ENCODE measurements around the gene SNRPN.
"Not testable (repeated sequence)": the region's sequence is repeated elsewhere in the genome, so short reads cannot be mapped to it uniquely, and the experiment has no call there.

SNRPN gene

GRCh38 chr15:24971052-24971451 is 16.3 kb downstream of the SNRPN start:
- H3K36me3 ChIP-seq (ENCODE audit: control insufficient read depth, low read length) = peaks cover 16% of the 10 kb centered on the region
- H3F3A ChIP-seq (ENCODE audit: control insufficient read depth, insufficient read depth) = no peaks in the 10 kb centered on the region
- no peaks in the 10 kb centered on the region for H3K79me2 ChIP-seq (ENCODE audit: control insufficient read depth, low read length)
- H3K4me1 ChIP-seq (ENCODE audit: control insufficient read depth, low read length) = no peaks in the 10 kb centered on the region
- H3K27ac ChIP-seq (ENCODE audit: low read depth, low read length) = no peak overlapping the region
- TF ChIP-seq, protein P1, sequence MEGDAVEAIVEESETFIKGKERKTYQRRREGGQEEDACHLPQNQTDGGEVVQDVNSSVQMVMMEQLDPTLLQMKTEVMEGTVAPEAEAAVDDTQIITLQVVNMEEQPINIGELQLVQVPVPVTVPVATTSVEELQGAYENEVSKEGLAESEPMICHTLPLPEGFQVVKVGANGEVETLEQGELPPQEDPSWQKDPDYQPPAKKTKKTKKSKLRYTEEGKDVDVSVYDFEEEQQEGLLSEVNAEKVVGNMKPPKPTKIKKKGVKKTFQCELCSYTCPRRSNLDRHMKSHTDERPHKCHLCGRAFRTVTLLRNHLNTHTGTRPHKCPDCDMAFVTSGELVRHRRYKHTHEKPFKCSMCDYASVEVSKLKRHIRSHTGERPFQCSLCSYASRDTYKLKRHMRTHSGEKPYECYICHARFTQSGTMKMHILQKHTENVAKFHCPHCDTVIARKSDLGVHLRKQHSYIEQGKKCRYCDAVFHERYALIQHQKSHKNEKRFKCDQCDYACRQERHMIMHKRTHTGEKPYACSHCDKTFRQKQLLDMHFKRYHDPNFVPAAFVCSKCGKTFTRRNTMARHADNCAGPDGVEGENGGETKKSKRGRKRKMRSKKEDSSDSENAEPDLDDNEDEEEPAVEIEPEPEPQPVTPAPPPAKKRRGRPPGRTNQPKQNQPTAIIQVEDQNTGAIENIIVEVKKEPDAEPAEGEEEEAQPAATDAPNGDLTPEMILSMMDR (IDR thresholded peaks at IDR 0.05; ENCODE audit: low read depth, low read length, poor library complexity, severe bottlenecking) = no peak
- TF ChIP-seq EZH2phosphoT487 (IDR thresholded peaks at IDR 0.05; ENCODE audit: borderline replicate concordance, low read length) = no peak
- H3K9me2 ChIP-seq (replicated peaks; ENCODE audit: control insufficient read depth, low read length) = no peaks in the 10 kb centered on the region
- H4K20me1 ChIP-seq (ENCODE audit: control insufficient read depth, insufficient read depth, low read depth, low read length) = no peaks in the 10 kb centered on the region
- no peak overlapping the region for H3K4me3 ChIP-seq (ENCODE audit: low read length)
- no peaks in the 10 kb centered on the region for H3K27me3 ChIP-seq (ENCODE audit: control insufficient read depth, low read length)
- H3K4me2 ChIP-seq (ENCODE audit: low read length) = no peak overlapping the region
- H3K9me3 ChIP-seq (ENCODE audit: control insufficient read depth, insufficient read depth, low read length) = no peaks in the 10 kb centered on the region; the same call in 1 of the 2 replicates

DNA sequence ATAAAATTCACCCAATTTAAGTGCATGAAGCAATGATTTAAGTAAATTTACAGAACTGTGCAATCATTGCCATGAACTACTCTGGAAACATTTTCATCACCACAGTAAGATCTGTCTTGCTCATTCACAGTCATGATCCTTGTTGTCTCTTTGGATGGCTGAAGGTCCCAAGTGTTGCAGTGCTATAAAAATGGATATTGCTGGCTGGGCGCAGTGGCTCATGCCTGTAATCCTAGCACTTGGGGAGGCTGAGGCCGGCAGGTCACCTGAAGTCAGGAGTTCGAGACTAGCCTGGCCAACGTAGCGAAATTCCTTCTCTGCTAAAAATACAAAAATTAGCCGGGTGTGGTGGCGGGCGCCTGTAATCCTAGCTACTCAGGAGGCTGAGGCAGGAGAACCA is 17.0 kb downstream of the SNRPN start:
- Histone ChIP-seq H4K20me1 (ENCODE audit: control insufficient read depth, insufficient read depth, low read depth, low read length) (no peaks in the 10 kb centered on the region), H3K36me3 (ENCODE audit: control insufficient read depth, low read length) (peaks cover 10% of the 10 kb centered on the region), H3K79me2 (ENCODE audit: control insufficient read depth, low read length) (no peaks in the 10 kb centered on the region), H3K4me1 (ENCODE audit: control insufficient read depth, low read length) (no peaks in the 10 kb centered on the region), H3K9me2 (replicated peaks; ENCODE audit: control insufficient read depth, low read length) (no peaks in the 10 kb centered on the region), H3K9me3 (ENCODE audit: control insufficient read depth, insufficient read depth, low read length) (no peaks in the 10 kb centered on the region; the same call in 1 of the 2 replicates), H3K4me3 (ENCODE audit: low read length) (no peak overlapping the region), H3K4me2 (ENCODE audit: low read length) (no peak overlapping the region), H3F3A (ENCODE audit: control insufficient read depth, insufficient read depth) (no peaks in the 10 kb centered on the region), H3K27me3 (ENCODE audit: control insufficient read depth, low read length) (no peaks in the 10 kb centered on the region), H3K27ac (ENCODE audit: low read depth, low read length) (no peak overlapping the region)
- TF ChIP-seq, protein P1 (IDR thresholded peaks at IDR 0.05; ENCODE audit: low read depth, low read length, poor library complexity, severe bottlenecking) = no peak
- no peak for TF ChIP-seq EZH2phosphoT487 (IDR thresholded peaks at IDR 0.05; ENCODE audit: borderline replicate concordance, low read length)

GRCh38 chr15:24972707-24973106 is 17.9 kb downstream of the SNRPN start:
- H3K27ac ChIP-seq (ENCODE audit: low read depth, low read length); H3K79me2 ChIP-seq (ENCODE audit: control insufficient read depth, low read length); H3K36me3 ChIP-seq (ENCODE audit: control insufficient read depth, low read length): not testable (repeated sequence)

GRCh38 chr15:24976932-24977331 is 22.1 kb downstream of the SNRPN start:
- H3K4me3 ChIP-seq (ENCODE audit: low read length) = no peak overlapping the region
- H3K36me3 ChIP-seq (ENCODE audit: control insufficient read depth, low read length) = peaks cover 31% of the 10 kb centered on the region
- no peaks in the 10 kb centered on the region for H3K27me3 ChIP-seq (ENCODE audit: control insufficient read depth, low read length)
- no peaks in the 10 kb centered on the region for H4K20me1 ChIP-seq (ENCODE audit: control insufficient read depth, insufficient read depth, low read depth, low read length)
- H3F3A ChIP-seq (ENCODE audit: control insufficient read depth, insufficient read depth) = no peaks in the 10 kb centered on the region
- H3K9me3 ChIP-seq (ENCODE audit: control insufficient read depth, insufficient read depth, low read length) = no peaks in the 10 kb centered on the region; the same call in 1 of the 2 replicates
- TF ChIP-seq, protein P1 (IDR thresholded peaks at IDR 0.05; ENCODE audit: low read depth, low read length, poor library complexity, severe bottlenecking) = no peak
- no peak for TF ChIP-seq EZH2phosphoT487 (IDR thresholded peaks at IDR 0.05; ENCODE audit: borderline replicate concordance, low read length)
- H3K9me2 ChIP-seq (replicated peaks; ENCODE audit: control insufficient read depth, low read length) = no peaks in the 10 kb centered on the region
- no peaks in the 10 kb centered on the region for H3K79me2 ChIP-seq (ENCODE audit: control insufficient read depth, low read length)
- H3K27ac ChIP-seq (ENCODE audit: low read depth, low read length) = no peak overlapping the region
- H3K4me1 ChIP-seq (ENCODE audit: control insufficient read depth, low read length) = no peaks in the 10 kb centered on the region
- H3K4me2 ChIP-seq (ENCODE audit: low read length) = no peak overlapping the region

More at GRCh38 chr15:24972707-24973106, 17.9 kb downstream of the SNRPN start:
- not testable (repeated sequence) for H3K4me1 ChIP-seq (ENCODE audit: control insufficient read depth, low read length); H4K20me1 ChIP-seq (ENCODE audit: control insufficient read depth, insufficient read depth, low read depth, low read length); H3F3A ChIP-seq (ENCODE audit: control insufficient read depth, insufficient read depth); H3K9me3 ChIP-seq (ENCODE audit: control insufficient read depth, insufficient read depth, low read length); H3K27me3 ChIP-seq (ENCODE audit: control insufficient read depth, low read length); H3K9me2 ChIP-seq (replicated peaks; ENCODE audit: control insufficient read depth, low read length); H3K4me3 ChIP-seq (ENCODE audit: low read length); H3K4me2 ChIP-seq (ENCODE audit: low read length)

All from DOHH2 (cell line).